ENCODE data around the gene EIF3B.

DNA sequence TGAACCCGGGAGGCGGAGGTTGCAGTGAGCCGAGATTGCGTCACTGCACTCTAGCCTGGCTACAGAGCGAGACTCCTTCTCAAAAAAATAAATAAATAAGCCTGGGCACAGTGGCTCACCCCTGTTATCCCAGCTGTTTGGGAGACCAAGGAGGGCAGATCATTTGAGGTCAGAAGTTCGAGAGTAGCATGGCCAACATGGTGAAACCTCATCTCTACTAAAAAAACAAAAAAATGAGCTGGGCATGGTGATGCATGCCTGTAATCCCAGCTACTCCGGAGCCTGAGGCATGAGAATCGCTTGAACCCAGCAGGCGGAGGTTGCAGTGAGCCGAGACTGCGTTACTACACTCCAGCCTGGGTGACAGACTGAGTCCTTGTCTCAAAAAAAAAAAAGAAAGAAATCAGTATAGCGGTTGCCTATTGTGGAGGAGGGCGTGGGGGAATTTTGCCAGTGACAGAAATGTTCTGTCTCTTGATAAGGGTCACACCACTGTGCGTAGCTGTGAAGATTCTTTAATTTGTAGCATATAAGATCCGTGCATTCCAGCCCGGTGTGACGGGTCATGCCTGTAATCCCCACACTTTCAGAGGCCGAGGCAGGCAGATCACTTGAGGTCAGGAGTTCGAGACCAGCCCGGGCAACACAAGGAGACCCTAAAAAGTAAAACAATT, 17.9 kb upstream of the EIF3B start:
- TF ChIP-seq, protein P1, sequence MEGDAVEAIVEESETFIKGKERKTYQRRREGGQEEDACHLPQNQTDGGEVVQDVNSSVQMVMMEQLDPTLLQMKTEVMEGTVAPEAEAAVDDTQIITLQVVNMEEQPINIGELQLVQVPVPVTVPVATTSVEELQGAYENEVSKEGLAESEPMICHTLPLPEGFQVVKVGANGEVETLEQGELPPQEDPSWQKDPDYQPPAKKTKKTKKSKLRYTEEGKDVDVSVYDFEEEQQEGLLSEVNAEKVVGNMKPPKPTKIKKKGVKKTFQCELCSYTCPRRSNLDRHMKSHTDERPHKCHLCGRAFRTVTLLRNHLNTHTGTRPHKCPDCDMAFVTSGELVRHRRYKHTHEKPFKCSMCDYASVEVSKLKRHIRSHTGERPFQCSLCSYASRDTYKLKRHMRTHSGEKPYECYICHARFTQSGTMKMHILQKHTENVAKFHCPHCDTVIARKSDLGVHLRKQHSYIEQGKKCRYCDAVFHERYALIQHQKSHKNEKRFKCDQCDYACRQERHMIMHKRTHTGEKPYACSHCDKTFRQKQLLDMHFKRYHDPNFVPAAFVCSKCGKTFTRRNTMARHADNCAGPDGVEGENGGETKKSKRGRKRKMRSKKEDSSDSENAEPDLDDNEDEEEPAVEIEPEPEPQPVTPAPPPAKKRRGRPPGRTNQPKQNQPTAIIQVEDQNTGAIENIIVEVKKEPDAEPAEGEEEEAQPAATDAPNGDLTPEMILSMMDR (IDR thresholded peaks at IDR 0.05), result no peak
- no peak for TF ChIP-seq ZFX (IDR thresholded peaks at IDR 0.05; ENCODE audit: borderline replicate concordance)

Measured in 22Rv1 (cell line).